Endothelial cell of umbilical vein (primary cell): ENCODE data around the gene FMN1. TPM values are rescaled to one million over a fixed set of nuclear protein-coding genes. Genes with fewer than 3 reads are reported as not detected.

ENCODE experiments used
- BruUV-seq: library from RNA; stranded (reverse); fragments of 400-500 nt; replicated peaks from 2 replicates; lab custom pipeline; 2021; lab: Mats Ljungman, UMichigan
- CTCF ChIA-PET: fragments of 300-600, 350-600 bp; sonication (Branson Sonifier 250); formaldehyde crosslinking; loops from one replicate; lab custom pipeline; 2021; ENCODE audit warnings: antibody characterized with exemption, inconsistent platforms; lab: Charles Lee
- POLR2A ChIA-PET: fragments of 300-600, 350-600 bp; sonication (Branson Sonifier 250); formaldehyde crosslinking; loops from one replicate; lab custom pipeline; 2021; ENCODE audit warnings: antibody characterized with exemption, inconsistent platforms; lab: Charles Lee
- DNase-seq: peaks from one replicate; pipeline ENCODE4 v3.0.0-alpha.2; 2011; ENCODE audit warnings: low read depth, low spot score
- FAIRE-seq: peaks from 2 replicates; lab custom pipeline; 2011; peaks lifted over from hg19 to GRCh38; lab: Jason Lieb, UNC
- H2AFZ ChIP-seq: 2 replicates; pipeline ENCODE4 v1.6.0; 2012; ENCODE audit warnings: low read depth, low read length, control low read depth, inconsistent platforms
- H3K27ac ChIP-seq: 2 replicates; pipeline ENCODE4 v1.5.1; 2011; ENCODE audit warnings: low read depth, mild to moderate bottlenecking, control low read depth, low read length, moderate library complexity; ENCODE audit not compliant: insufficient read depth
- H3K27me3 ChIP-seq, 2 experiments: 2 replicates each; pipeline versions ENCODE4 v1.6.0 to v1.6.1; 2011; ENCODE audit warnings: low read length in 2 of 2, mixed read lengths in 1 of 2; ENCODE audit not compliant: control insufficient read depth in 2 of 2, insufficient read depth in 2 of 2
- H3K36me3 ChIP-seq, 2 experiments: 2 replicates in 1 of 2; 3 replicates in 1 of 2; pipeline ENCODE4 v1.5.1; 2011; ENCODE audit warnings: low read length in 2 of 2, mild to moderate bottlenecking in 1 of 2, moderate library complexity in 1 of 2; ENCODE audit not compliant: control insufficient read depth in 2 of 2, insufficient read depth in 2 of 2; ENCODE audit errors: extremely low read depth in 1 of 2
- H3K4me1 ChIP-seq: 3 replicates; pipeline ENCODE4 v1.5.1; 2011; ENCODE audit warnings: mild to moderate bottlenecking, low read length; ENCODE audit not compliant: control insufficient read depth, insufficient read depth; ENCODE audit errors: extremely low read depth
- H3K4me2 ChIP-seq: 2 replicates; pipeline ENCODE4 v1.6.1; 2011; ENCODE audit warnings: low read length, control low read depth, mixed read lengths; ENCODE audit not compliant: insufficient read depth
- H3K4me3 ChIP-seq, 3 experiments: fragments of 200-600 bp in 1 of 3; sonication (generic), shearing (Covaris generic) in 1 of 3; replicated peaks in 1 of 3; 2 replicates each; pipeline ENCODE4 v1.5.1; 2011 to 2016; ENCODE audit warnings: control low read depth in 3 of 3, low read length in 3 of 3, mild to moderate bottlenecking in 2 of 3, inconsistent platforms in 1 of 3, low read depth in 1 of 3, moderate library complexity in 1 of 3; ENCODE audit not compliant: insufficient read depth in 1 of 3
- H3K79me2 ChIP-seq: 2 replicates; pipeline ENCODE4 v1.6.0; 2012; ENCODE audit warnings: low read length, inconsistent platforms; ENCODE audit not compliant: control insufficient read depth, insufficient read depth
- H3K9ac ChIP-seq: replicated peaks from 2 replicates; pipeline ENCODE3; 2011; ENCODE audit warnings: low read length, control low read depth; ENCODE audit not compliant: insufficient read depth; ENCODE audit errors: extremely low read depth
- H3K9me1 ChIP-seq: replicated peaks from 3 replicates; pipeline ENCODE4 v1.6.0; 2011; ENCODE audit warnings: mild to moderate bottlenecking, low read length; ENCODE audit not compliant: control insufficient read depth, insufficient read depth; ENCODE audit errors: extremely low read depth
- H3K9me3 ChIP-seq: replicated peaks from 2 replicates; pipeline ENCODE4 v1.5.1; 2012; ENCODE audit warnings: low read length, inconsistent platforms; ENCODE audit not compliant: control insufficient read depth, insufficient read depth
- H4K20me1 ChIP-seq: replicated peaks from 2 replicates; pipeline ENCODE3; 2011; ENCODE audit warnings: mild to moderate bottlenecking, low read length; ENCODE audit not compliant: control insufficient read depth, insufficient read depth; ENCODE audit errors: extremely low read depth
- EZH2 ChIP-seq: IDR thresholded peaks from 2 replicates; pipeline ENCODE4 v1.6.1; 2012; ENCODE audit warnings: borderline replicate concordance, low read depth, mild to moderate bottlenecking, moderate library complexity, low read length, inconsistent platforms; ENCODE audit not compliant: severe bottlenecking
- FOS ChIP-seq: IDR thresholded peaks from 2 replicates; pipeline ENCODE4 v1.6.1; 2011; ENCODE audit warnings: mild to moderate bottlenecking, low read length, moderate library complexity, borderline replicate concordance; ENCODE audit not compliant: insufficient read depth
- GATA2 ChIP-seq: IDR thresholded peaks from 2 replicates; pipeline ENCODE4 v1.7.0; 2011; ENCODE audit warnings: low read depth, mild to moderate bottlenecking, moderate library complexity, mixed read lengths, low read length; ENCODE audit not compliant: insufficient read length, insufficient read depth
- JUN ChIP-seq: IDR thresholded peaks from 2 replicates; pipeline ENCODE4 v1.6.1; 2011; ENCODE audit warnings: borderline replicate concordance, low read depth; ENCODE audit not compliant: insufficient read length, insufficient read depth
- MYC ChIP-seq: IDR thresholded peaks from one replicate; pipeline ENCODE4 v1.6.1; 2011; ENCODE audit warnings: mild to moderate bottlenecking, low read depth, low read length
- POLR2A ChIP-seq: IDR thresholded peaks from 2 replicates; pipeline ENCODE4 v1.6.1; 2012; ENCODE audit warnings: low read depth, mild to moderate bottlenecking, control low read depth, low read length
- POLR2AphosphoS5 ChIP-seq: IDR thresholded peaks from 2 replicates; pipeline ENCODE4 v1.6.1; 2012; ENCODE audit warnings: low read depth, mild to moderate bottlenecking, control low read depth, low read length, moderate library complexity; ENCODE audit not compliant: insufficient read depth
- dilution Hi-C: fragments of 300-500 bp; cut with MboI; formaldehyde crosslinking; loops from one replicate; pipeline ENCODE4 v1.15.0; 2019; ENCODE audit warnings: low sequenced_read_pairs; ENCODE audit not compliant: extremely low pct_ligation_motif_present
- intact Hi-C: fragments of 100-400 bp; cut with micrococcal nuclease; formaldehyde crosslinking; loops from one replicate; pipeline ENCODE4 v1.10.0; 2022
- polyA plus RNA-seq, 4 experiments: library from polyadenylated mRNA; depleted of rRNA in 3 of 4; stranded (reverse) in 3 of 4; unstranded in 1 of 4; fragments of >200 nt; gene quantifications; 2 replicates each; pipeline versions ENCODE4 v1.2.1 to v1.2.3, GENCODE V29; 2011 to 2012; ENCODE audit warnings: missing spikeins in 1 of 4
- total RNA-seq: library from RNA; stranded (reverse); gene quantifications from 2 replicates; pipeline ENCODE4 v1.2.3, GENCODE V29; 2021
- TF ChIP-seq, protein P1 (sequence below), 2 donors: IDR thresholded peaks; 1 replicate in 1 of 2; 2 replicates in 1 of 2; pipeline ENCODE4 v1.5.1; 2011; ENCODE audit warnings: low read length in 2 of 2, mild to moderate bottlenecking in 2 of 2, moderate library complexity in 2 of 2, control low read depth in 1 of 2, inconsistent platforms in 1 of 2, low read depth in 1 of 2; ENCODE audit not compliant: insufficient read depth in 1 of 2; ENCODE audit errors: extremely low read depth in 1 of 2
- TF ChIP-seq, protein P2 (sequence below): IDR thresholded peaks from 2 replicates; pipeline ENCODE4 v1.6.1; 2011; ENCODE audit not compliant: insufficient read depth, insufficient read length

Gene FMN1
- total and polyA plus RNA-seq, 2 donors (not counting 3 experiments of a cell fraction or from before 2014, with no cell fraction given) = 0.01 to 0.29 TPM

DNA sequence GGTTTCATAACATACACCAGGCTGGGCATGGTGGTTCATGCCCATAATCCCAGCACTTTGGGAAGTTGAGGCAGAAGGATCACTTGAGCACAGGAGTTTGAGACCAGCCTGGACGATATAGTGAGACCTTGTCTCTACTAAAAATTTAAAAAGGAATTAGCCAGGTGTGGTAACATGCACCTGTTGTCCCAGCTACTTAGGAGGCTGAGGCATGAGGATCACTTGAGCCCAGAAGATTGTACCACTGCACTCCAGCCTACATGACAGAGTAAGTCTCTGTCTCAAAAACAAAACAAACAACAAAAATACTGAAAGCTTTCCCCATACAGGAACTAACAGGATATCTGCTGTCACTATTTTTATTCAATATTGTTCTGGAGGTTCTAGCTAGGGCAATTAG is 455.8 kb downstream of the FMN1 start:
- H3K27me3 ChIP-seq = peaks cover 8 to 34% of the 10 kb centered on the region in 2 experiments
- H3K4me3 ChIP-seq = no peak overlapping the region
- H3K27ac ChIP-seq = no peak overlapping the region
- no peaks in the 10 kb centered on the region for H3K9me3 ChIP-seq
- intact Hi-C loops (loop anchor here (10.0 kb wide), 1 partner anchor 64 kb away; no protein-coding TSS in a partner anchor), dilution Hi-C loops (no loop called here)
- DNase-seq (no peak), FAIRE-seq (no peak)
- H3K4me2 ChIP-seq = no peak overlapping the region
- CTCF ChIA-PET = no interaction called here
- POLR2A ChIA-PET = no interaction called here
- no peak for TF ChIP-seq GATA2
- no peak for TF ChIP-seq EZH2
- no peak for TF ChIP-seq FOS
- TF ChIP-seq, protein P1, sequence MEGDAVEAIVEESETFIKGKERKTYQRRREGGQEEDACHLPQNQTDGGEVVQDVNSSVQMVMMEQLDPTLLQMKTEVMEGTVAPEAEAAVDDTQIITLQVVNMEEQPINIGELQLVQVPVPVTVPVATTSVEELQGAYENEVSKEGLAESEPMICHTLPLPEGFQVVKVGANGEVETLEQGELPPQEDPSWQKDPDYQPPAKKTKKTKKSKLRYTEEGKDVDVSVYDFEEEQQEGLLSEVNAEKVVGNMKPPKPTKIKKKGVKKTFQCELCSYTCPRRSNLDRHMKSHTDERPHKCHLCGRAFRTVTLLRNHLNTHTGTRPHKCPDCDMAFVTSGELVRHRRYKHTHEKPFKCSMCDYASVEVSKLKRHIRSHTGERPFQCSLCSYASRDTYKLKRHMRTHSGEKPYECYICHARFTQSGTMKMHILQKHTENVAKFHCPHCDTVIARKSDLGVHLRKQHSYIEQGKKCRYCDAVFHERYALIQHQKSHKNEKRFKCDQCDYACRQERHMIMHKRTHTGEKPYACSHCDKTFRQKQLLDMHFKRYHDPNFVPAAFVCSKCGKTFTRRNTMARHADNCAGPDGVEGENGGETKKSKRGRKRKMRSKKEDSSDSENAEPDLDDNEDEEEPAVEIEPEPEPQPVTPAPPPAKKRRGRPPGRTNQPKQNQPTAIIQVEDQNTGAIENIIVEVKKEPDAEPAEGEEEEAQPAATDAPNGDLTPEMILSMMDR (IDR thresholded peaks at IDR 0.05; ENCODE audit: extremely low read depth in 1 of 2, insufficient read depth in 1 of 2, low read depth in 1 of 2, low read length in 2 of 2) = no peak
- TF ChIP-seq, protein P2, sequence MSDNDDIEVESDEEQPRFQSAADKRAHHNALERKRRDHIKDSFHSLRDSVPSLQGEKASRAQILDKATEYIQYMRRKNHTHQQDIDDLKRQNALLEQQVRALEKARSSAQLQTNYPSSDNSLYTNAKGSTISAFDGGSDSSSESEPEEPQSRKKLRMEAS = no peak
- no peak for TF ChIP-seq MYC
- TF ChIP-seq POLR2A = no peak
- TF ChIP-seq POLR2AphosphoS5 = no peak
- no peak for TF ChIP-seq JUN
- no peaks in the 10 kb centered on the region for H4K20me1 ChIP-seq
- H3K79me2 ChIP-seq = no peaks in the 10 kb centered on the region
- no TSS peak for BruUV-seq
- no peaks in the 10 kb centered on the region for H3K36me3 ChIP-seq
- no peak overlapping the region for H2AFZ ChIP-seq
- no peaks in the 10 kb centered on the region for H3K4me1 ChIP-seq
- H3K9ac ChIP-seq = no peak overlapping the region
- no peaks in the 10 kb centered on the region for H3K9me1 ChIP-seq
